H9 (cell line): Measurements from ENCODE around the gene PLXNA2. TPM values are rescaled to one million over a fixed set of nuclear protein-coding genes. Genes with fewer than 3 reads are reported as not detected.

Experiments used
- DNase-seq: peaks from one replicate; pipeline ENCODE4 v3.0.0-alpha.2; 2017
- H2AFZ ChIP-seq: one replicate; pipeline ENCODE4 v1.6.1; 2013; ENCODE audit warnings: mild to moderate bottlenecking, low read length, control low read depth, moderate library complexity
- H2AK5ac ChIP-seq: 2 replicates; pipeline ENCODE4 v1.6.1; 2013; ENCODE audit warnings: low read length, control low read depth, mixed read lengths; ENCODE audit not compliant: insufficient read length
- H2BK120ac ChIP-seq: one replicate; pipeline ENCODE4 v1.6.1; 2013; ENCODE audit warnings: low read depth, mild to moderate bottlenecking, low read length, control low read depth, inconsistent platforms; ENCODE audit not compliant: poor library complexity, severe bottlenecking
- H2BK12ac ChIP-seq: 2 replicates; pipeline ENCODE4 v1.6.1; 2013; ENCODE audit warnings: low read length, control low read depth, mixed read lengths, low read depth; ENCODE audit not compliant: insufficient read length
- H2BK15ac ChIP-seq: 2 replicates; pipeline ENCODE4 v1.6.1; 2013; ENCODE audit warnings: low read depth, low read length, control low read depth
- H2BK20ac ChIP-seq: one replicate; pipeline ENCODE4 v1.6.1; 2013; ENCODE audit warnings: low read depth, mild to moderate bottlenecking, low read length, control low read depth, inconsistent platforms; ENCODE audit not compliant: poor library complexity, severe bottlenecking
- H2BK5ac ChIP-seq: 2 replicates; pipeline ENCODE4 v1.6.1; 2013; ENCODE audit warnings: low read length, control low read depth, mixed read lengths; ENCODE audit not compliant: insufficient read length
- H3K14ac ChIP-seq: 2 replicates; pipeline ENCODE4 v1.6.1; 2013; ENCODE audit warnings: low read length, control low read depth; ENCODE audit not compliant: insufficient read depth
- H3K18ac ChIP-seq: 2 replicates; pipeline ENCODE4 v1.6.1; 2013; ENCODE audit warnings: low read depth, mild to moderate bottlenecking, mixed read lengths, low read length, control low read depth; ENCODE audit not compliant: insufficient read length
- H3K23ac ChIP-seq: 2 replicates; pipeline ENCODE4 v1.6.1; 2013; ENCODE audit warnings: low read length, control low read depth, mixed read lengths, low read depth; ENCODE audit not compliant: insufficient read length
- H3K23me2 ChIP-seq: 2 replicates; pipeline ENCODE4 v1.6.1; 2013; ENCODE audit warnings: low read depth, mild to moderate bottlenecking, mixed read lengths, low read length, control low read depth; ENCODE audit not compliant: insufficient read length, poor library complexity, severe bottlenecking
- H3K27ac ChIP-seq: 2 replicates; pipeline ENCODE4 v1.5.1; 2013; ENCODE audit warnings: low read length, control low read depth, mixed read lengths, low read depth; ENCODE audit not compliant: insufficient read length
- H3K27me3 ChIP-seq: 2 replicates; pipeline ENCODE4 v1.6.1; 2013; ENCODE audit warnings: low read length, control low read depth, inconsistent platforms; ENCODE audit not compliant: insufficient read depth
- H3K4ac ChIP-seq: 2 replicates; pipeline ENCODE4 v1.6.1; 2013; ENCODE audit warnings: low read depth, mild to moderate bottlenecking, control low read depth, inconsistent platforms, low read length, moderate library complexity
- H3K4me1 ChIP-seq: 2 replicates; pipeline ENCODE4 v1.6.1; 2013; ENCODE audit warnings: low read length, control low read depth, inconsistent platforms; ENCODE audit not compliant: insufficient read depth
- H3K4me2 ChIP-seq: 2 replicates; pipeline ENCODE4 v1.6.1; 2013; ENCODE audit warnings: low read length, control low read depth, mixed read lengths; ENCODE audit not compliant: insufficient read length, insufficient read depth
- H3K56ac ChIP-seq: 2 replicates; pipeline ENCODE4 v1.6.1; 2013; ENCODE audit warnings: low read depth, mild to moderate bottlenecking, mixed read lengths, low read length, control low read depth; ENCODE audit not compliant: insufficient read length
- H3K79me1 ChIP-seq: 2 replicates; pipeline ENCODE4 v1.6.1; 2013; ENCODE audit warnings: low read depth, mild to moderate bottlenecking, moderate library complexity, low read length, control low read depth, inconsistent platforms; ENCODE audit not compliant: insufficient read depth, poor library complexity, severe bottlenecking
- H3K79me2 ChIP-seq: 2 replicates; pipeline ENCODE4 v1.6.1; 2013; ENCODE audit warnings: low read length, control low read depth, inconsistent platforms; ENCODE audit not compliant: insufficient read depth
- H3K9ac ChIP-seq: 2 replicates; pipeline ENCODE4 v1.6.1; 2013; ENCODE audit warnings: low read length, control low read depth, mixed read lengths; ENCODE audit not compliant: insufficient read length; ENCODE audit errors: extremely low read depth
- H3K9me3 ChIP-seq: one replicate; pipeline ENCODE4 v1.6.1; 2013; ENCODE audit warnings: low read depth, low read length, inconsistent platforms; ENCODE audit not compliant: control insufficient read depth
- H3T11ph ChIP-seq: one replicate; pipeline ENCODE4 v1.6.1; 2013; ENCODE audit warnings: mild to moderate bottlenecking, low read length, control low read depth, inconsistent platforms
- H4K20me1 ChIP-seq: one replicate; pipeline ENCODE4 v1.6.1; 2013; ENCODE audit not compliant: control insufficient read depth, insufficient read length, insufficient read depth
- H4K5ac ChIP-seq: 2 replicates; pipeline ENCODE4 v1.6.1; 2013; ENCODE audit warnings: low read depth, mild to moderate bottlenecking, mixed read lengths, low read length, control low read depth; ENCODE audit not compliant: insufficient read length
- H4K8ac ChIP-seq: replicated peaks from 2 replicates; pipeline ENCODE4 v1.6.1; 2013; ENCODE audit warnings: low read length, control low read depth, mixed read lengths, low read depth; ENCODE audit not compliant: insufficient read length
- H4K91ac ChIP-seq: 2 replicates; pipeline ENCODE4 v1.6.1; 2013; ENCODE audit warnings: low read depth, mild to moderate bottlenecking, moderate library complexity, mixed read lengths, low read length, control low read depth; ENCODE audit not compliant: insufficient read length
- H3K27ac Mint-ChIP-seq, 3 experiments: 2 replicates in 2 of 3; 3 replicates in 1 of 3; pipeline ENCODE4 v1.8.0; 2020 to 2021; ENCODE audit warnings: mixed read lengths in 3 of 3, mild to moderate bottlenecking in 1 of 3, moderate library complexity in 1 of 3
- H3K27me3 Mint-ChIP-seq: 2 replicates; pipeline ENCODE4 v1.8.0; 2021; ENCODE audit warnings: low read depth, mild to moderate bottlenecking, moderate library complexity, mixed read lengths
- H3K36me3 Mint-ChIP-seq, 3 experiments: 2 replicates in 2 of 3; 3 replicates in 1 of 3; pipeline ENCODE4 v1.8.0; 2020 to 2021; ENCODE audit warnings: low read depth in 3 of 3, mixed read lengths in 3 of 3; ENCODE audit not compliant: insufficient read depth in 1 of 3
- H3K4me1 Mint-ChIP-seq, 2 experiments: 2 replicates each; pipeline ENCODE4 v1.8.0; 2020; ENCODE audit warnings: mixed read lengths in 2 of 2
- H3K4me3 Mint-ChIP-seq, 2 experiments: 2 replicates in 1 of 2; 3 replicates in 1 of 2; pipeline ENCODE4 v1.8.0; 2020 to 2021; ENCODE audit warnings: mild to moderate bottlenecking in 2 of 2, mixed read lengths in 2 of 2, moderate library complexity in 1 of 2
- H3K9me3 Mint-ChIP-seq, 2 experiments: 2 replicates in 1 of 2; 3 replicates in 1 of 2; pipeline ENCODE4 v1.8.0; 2020; ENCODE audit warnings: mild to moderate bottlenecking in 2 of 2, mixed read lengths in 2 of 2, moderate library complexity in 1 of 2
- CTCF ChIP-seq: fragments of 200-600 bp; sonication (generic); conservative IDR thresholded peaks from 3 replicates; pipeline ENCODE4 v1.8.0; 2021; ENCODE audit warnings: antibody characterized with exemption, mild to moderate bottlenecking
- WGBS: extraction: QIAGEN DNeasy Blood & Tissue Kit; methylation state at CpG from one replicate; pipeline ENCODE4 v1.1.7; 2013; ENCODE audit warnings: missing lambda C conversion rate, low lambda C conversion rate, mixed read lengths; ENCODE audit not compliant: insufficient read length; ENCODE audit errors: extremely low coverage; 5-methylcytosine and 5-hydroxymethylcytosine counted together
- total RNA-seq: library from RNA; stranded (reverse); gene quantifications from 2 replicates; pipeline ENCODE4 v1.2.1, GENCODE V29; 2021

The PLXNA2 gene
- total RNA-seq, 1 experiment from 2014 or later = 0.57 TPM

DNA sequence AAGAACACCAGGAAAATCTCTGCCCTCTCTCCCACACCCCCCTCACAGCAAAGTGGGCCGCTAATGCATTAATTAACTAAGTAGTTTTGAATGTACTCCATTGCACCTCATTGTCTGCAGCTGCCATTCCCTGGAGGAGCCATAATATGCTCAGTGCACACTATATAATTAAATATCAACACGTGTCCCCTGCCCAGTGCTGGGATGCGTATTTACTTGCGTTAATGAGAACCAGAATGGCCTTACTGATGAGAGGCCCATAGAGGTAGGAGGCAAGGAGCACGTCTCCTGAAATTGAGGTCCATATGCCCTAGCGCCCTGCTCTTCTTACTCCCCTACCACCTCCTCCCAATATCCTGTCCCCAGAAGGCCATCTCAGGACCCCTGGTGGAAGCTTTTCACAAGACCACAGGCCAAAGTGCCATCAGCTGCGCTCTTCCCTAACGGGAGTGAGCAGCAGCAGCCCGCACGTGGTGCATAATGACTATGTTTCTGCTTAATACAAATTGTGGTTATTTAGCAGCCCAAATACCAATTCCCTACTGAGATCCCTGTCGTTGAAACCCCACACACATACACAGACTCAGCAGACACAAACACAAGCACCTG, 76.8 kb downstream of the PLXNA2 start:
- TF ChIP-seq CTCF = peak; percentile 29; the same call in 1 of the 3 replicates
- Histone ChIP-seq H4K8ac (no peak overlapping the region), H3K4me2 (no peak overlapping the region), H3K14ac (no peak overlapping the region), H3K27me3 (no peaks in the 10 kb centered on the region; the same call in 1 of the 2 replicates), H2BK20ac (no peak overlapping the region), H4K5ac (no peak overlapping the region), H3K79me1 (no peaks in the 10 kb centered on the region), H2AK5ac (no peak overlapping the region), H2BK120ac (no peak overlapping the region), H4K91ac (no peak overlapping the region), H4K20me1 (no peaks in the 10 kb centered on the region), H3K9ac (no peak overlapping the region), H3K56ac (no peak overlapping the region), H3K23me2 (no peaks in the 10 kb centered on the region), H3K4me1 (peaks cover 8% of the 10 kb centered on the region), H3K18ac (no peak overlapping the region), H3K9me3 (no peaks in the 10 kb centered on the region), H2AFZ (no peak overlapping the region), H3K79me2 (no peaks in the 10 kb centered on the region), H2BK5ac (no peak overlapping the region), H3T11ph (no peak overlapping the region), H3K4ac (no peak overlapping the region), H2BK12ac (no peak overlapping the region), H3K27ac (no peak overlapping the region), H2BK15ac (no peak overlapping the region), H3K23ac (no peak overlapping the region)
- H3K27ac Mint-ChIP-seq = peak overlapping the region in 1 of 3 experiments; percentile 6; a peak in 4 of 7 replicates
- H3K9me3 Mint-ChIP-seq = no peaks in the 10 kb centered on the region
- no peaks in the 10 kb centered on the region for H3K36me3 Mint-ChIP-seq
- peaks cover 12% of the 10 kb centered on the region for H3K27me3 Mint-ChIP-seq
- H3K4me1 Mint-ChIP-seq = peaks cover 40 to 57% of the 10 kb centered on the region in 2 experiments
- WGBS = no CpG with 5 or more reads among the region's 11 CpGs
- no peak for DNase-seq
- H3K4me3 Mint-ChIP-seq = no peak overlapping the region
